ENCODE data around the gene GP1BA. TPM values are rescaled to one million over a fixed set of nuclear protein-coding genes. Genes with fewer than 3 reads are reported as not detected.

The GP1BA gene
- total RNA-seq = 0.10 TPM

DNA sequence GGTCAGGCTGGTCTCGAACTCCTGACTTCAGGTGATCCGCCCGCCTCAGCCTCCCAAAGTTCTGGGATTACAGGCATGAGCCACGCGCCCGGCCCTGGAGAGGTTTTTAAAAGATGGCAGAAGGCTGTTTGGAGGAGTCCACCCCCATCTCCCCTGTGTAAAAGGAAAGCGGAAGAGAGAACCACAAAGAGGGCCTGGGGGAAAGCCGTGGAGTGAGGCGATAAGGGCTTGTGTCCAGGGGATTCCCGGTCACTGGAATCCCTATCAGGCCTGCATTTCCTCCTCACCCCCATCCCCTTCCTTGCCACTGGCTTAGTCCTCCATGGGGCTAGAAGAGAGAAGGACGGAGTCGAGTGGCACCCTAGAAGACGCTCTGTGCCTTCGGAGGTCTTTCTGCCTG is at the start of gene GP1BA:
TSS of gene GP1BA (plus strand) at position 315 of the 400 bp plus-strand sequence. CDS start 328 bp downstream, outside the sequence.
- no peak for DNase-seq

DNA sequence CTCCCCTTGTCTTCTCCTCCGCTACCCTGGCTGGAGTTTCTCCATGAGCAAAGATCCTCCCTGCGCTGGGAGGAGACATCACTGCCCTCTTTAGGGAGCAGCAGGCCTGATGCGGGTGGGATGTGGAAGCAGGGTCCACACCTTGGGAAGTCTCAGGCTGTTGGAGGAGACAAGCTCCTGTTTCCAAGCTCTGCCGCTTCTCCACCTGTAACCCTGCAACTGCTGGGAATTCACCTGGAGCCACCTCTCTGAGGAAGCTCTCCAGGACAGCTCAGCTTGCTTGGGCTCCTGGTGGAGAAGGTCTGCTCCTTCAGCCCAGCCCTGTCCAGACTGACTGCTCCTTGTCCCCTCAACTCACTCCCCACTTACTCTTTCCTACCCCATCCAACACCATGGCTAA is 47.6 kb upstream of the GP1BA start:
- no peak for DNase-seq

DNA sequence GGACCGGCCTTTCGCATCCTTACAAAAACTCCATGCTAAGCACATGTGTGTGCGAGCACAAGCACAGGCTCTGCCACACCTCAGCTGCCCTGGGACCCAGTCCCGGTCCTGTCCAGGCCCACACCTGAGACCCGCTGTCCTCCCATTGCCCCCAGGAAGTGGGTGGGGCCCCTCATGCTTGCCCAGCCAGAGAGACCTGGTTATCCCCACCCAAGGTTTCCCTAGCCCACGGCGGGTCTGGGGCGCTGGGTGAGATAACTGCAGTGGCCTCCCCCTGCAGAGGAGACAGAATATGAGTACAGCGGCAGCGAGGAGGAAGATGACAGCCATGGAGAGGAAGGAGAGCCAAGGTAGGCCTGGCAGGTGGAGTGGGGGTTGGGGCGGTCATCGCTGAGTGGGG is 45.2 kb upstream of the GP1BA start:
- no peak for DNase-seq

DNA sequence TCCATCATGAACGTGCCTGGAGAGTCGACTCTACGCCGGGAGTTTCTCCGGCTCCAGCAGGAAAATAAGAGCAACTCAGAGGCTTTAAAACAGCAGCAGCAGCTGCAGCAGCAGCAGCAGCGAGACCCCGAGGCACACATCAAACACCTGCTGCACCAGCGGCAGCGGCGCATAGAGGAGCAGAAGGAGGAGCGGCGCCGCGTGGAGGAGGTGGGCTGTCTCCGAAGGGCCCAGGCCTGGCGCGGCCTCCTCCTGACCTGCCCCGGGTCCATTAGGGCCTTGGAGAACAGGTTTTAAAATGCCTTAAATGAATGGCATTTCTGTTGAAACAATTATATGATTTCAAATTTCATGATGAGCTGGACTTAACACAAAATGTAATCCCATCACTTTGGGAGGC is 44.5 kb upstream of the GP1BA start:
- no peak for DNase-seq

DNA sequence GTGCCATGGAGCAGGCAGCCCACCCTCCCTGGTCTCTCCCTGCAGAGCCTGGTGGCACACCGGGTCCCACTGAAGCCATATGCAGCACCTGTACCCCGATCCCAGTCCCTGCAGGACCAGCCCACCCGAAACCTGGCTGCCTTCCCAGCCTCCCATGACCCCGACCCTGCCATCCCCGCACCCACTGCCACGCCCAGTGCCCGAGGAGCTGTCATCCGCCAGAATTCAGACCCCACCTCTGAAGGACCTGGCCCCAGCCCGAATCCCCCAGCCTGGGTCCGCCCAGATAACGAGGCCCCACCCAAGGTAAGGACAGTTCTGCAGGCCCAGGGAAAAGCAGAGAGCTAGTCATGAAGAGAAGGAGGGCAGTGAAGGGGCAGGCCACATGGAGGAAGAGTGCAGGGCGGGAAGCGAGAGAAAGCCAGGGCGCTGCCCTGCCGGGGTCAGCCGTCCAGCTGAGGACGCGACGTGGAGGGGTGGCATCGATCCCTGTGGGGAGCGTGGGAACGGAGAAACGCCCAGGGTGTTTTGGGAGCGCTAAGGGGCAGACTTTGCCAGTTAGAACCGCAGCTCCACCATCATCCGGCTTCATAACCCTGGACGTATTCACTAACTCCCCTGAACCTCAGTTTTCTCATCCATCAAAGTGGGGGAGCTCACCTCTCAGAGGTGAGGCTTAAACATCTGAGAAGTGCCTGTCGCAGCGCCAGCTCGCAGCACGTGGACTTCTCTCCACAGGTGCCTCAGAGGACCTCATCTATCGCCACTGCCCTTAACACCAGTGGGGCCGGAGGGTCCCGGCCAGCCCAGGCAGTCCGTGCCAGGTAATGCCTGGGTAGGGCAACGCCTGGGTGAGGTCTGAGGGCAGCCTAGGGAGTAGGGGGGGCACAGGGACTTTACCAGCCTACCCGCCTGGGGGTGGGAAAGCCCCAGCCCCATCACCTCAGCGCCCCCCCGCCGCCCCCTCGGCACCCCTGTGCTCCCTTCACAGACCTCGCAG is 40.4 kb upstream of the GP1BA start:
- no peak for DNase-seq

DNA sequence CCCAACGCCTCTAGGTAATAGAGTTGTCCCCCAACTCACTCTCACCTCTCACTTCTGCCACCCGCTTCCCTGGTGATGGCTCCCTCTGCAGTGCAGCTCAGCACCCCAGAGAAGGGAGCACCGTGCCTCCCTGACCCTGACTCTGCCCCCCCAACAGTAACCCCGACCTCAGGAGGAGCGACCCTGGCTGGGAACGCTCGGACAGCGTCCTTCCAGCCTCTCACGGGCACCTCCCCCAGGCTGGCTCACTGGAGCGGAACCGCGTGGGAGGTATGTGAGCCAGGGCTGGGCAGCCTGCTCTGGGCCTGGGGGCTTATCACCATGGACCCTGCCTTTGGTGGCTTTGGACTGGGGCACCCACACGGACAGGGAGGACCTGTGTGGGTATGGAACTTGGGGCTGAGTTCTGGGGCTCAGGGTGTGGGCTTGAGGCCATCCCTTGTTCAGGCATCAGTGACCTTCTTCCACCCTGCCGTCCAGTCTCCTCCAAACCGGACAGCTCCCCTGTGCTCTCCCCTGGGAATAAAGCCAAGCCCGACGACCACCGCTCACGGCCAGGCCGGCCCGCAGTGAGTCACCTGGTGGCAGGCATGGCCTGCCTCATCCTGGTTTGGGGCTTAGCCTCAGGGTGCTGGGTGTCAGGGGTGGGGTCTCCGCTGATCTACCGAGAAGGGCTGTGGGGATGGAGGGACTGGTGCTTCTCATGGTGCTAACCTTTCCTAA is 39.4 kb upstream of the GP1BA start:
- no peak for DNase-seq

DNA sequence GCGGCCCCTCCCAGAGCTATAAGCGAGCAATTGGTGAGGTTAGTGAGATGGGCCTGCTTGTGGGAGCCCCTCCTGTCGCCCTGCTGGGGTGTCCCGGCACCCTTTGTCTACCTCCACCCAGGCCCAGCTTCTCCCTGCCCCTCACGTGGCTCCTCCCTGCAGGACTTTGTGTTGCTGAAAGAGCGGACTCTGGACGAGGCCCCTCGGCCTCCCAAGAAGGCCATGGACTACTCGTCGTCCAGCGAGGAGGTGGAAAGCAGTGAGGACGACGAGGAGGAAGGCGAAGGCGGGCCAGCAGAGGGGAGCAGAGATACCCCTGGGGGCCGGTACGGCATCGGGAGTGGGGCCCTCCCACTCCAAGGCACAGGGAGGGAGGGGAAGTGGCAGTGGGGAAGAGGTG is 38.8 kb upstream of the GP1BA start:
- DNase-seq = no peak

DNA sequence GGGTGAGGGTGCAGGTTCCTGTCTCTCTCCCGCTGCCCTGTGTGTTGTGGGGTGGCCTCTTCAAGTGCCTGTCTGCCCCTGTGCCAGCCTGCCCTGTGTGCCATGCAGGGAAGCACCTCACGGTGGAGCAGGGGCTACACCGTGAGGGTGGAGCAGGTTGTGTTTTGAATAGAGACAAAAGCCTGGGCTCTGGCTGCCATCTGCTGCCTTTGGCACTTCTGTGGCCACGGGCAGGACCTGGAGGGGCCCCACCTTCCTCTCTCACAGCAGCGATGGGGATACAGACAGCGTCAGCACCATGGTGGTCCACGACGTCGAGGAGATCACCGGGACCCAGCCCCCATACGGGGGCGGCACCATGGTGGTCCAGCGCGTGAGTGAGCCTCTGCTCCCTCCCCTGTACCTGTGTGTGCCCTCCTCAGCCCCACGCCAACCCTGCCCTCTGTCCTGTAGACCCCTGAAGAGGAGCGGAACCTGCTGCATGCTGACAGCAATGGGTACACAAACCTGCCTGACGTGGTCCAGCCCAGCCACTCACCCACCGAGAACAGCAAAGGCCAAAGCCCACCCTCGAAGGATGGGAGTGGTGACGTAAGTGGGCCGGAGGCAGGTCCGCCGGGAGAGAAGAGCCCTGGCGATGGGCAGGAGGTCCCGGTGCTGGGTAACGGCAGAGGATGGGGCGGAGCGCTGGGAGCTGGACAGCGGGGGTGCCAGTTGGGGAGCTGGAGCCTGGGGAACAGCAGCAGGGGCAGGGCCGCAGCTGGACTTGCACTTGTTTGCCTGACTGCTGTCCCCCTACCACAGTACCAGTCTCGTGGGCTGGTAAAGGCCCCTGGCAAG is 38.1 kb upstream of the GP1BA start:
- DNase-seq = no peak

DNA sequence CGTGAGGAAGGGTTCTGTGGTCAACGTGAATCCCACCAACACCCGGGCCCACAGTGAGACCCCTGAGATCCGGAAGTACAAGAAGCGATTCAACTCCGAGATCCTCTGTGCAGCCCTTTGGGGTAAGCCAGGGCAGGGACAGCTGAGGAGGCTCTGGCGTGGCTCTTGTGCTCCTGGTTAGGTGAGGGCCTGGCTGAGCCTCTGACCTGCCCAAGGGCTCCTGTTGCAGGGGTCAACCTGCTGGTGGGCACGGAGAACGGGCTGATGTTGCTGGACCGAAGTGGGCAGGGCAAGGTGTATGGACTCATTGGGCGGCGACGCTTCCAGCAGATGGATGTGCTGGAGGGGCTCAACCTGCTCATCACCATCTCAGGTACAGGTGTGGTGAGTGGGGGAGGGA is 37.0 kb upstream of the GP1BA start:
- no peak for DNase-seq

DNA sequence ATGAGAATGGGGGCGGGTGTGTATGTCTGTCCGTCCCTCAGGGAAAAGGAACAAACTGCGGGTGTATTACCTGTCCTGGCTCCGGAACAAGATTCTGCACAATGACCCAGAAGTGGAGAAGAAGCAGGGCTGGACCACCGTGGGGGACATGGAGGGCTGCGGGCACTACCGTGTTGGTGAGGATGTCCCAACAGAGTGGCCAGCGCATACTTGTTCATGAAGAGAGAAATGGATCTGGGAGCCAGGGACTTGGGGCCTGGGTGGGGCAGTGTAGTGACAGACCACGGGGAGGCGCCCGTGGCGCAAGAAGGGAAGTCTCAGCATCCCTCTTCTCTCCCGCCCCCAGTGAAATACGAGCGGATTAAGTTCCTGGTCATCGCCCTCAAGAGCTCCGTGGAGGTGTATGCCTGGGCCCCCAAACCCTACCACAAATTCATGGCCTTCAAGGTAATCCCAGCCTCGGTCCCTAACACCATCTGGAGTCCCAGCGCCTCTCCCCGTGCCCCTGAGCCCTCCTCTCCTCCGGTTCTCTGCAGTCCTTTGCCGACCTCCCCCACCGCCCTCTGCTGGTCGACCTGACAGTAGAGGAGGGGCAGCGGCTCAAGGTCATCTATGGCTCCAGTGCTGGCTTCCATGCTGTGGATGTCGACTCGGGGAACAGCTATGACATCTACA is 36.3 kb upstream of the GP1BA start:
- DNase-seq = no peak

DNA sequence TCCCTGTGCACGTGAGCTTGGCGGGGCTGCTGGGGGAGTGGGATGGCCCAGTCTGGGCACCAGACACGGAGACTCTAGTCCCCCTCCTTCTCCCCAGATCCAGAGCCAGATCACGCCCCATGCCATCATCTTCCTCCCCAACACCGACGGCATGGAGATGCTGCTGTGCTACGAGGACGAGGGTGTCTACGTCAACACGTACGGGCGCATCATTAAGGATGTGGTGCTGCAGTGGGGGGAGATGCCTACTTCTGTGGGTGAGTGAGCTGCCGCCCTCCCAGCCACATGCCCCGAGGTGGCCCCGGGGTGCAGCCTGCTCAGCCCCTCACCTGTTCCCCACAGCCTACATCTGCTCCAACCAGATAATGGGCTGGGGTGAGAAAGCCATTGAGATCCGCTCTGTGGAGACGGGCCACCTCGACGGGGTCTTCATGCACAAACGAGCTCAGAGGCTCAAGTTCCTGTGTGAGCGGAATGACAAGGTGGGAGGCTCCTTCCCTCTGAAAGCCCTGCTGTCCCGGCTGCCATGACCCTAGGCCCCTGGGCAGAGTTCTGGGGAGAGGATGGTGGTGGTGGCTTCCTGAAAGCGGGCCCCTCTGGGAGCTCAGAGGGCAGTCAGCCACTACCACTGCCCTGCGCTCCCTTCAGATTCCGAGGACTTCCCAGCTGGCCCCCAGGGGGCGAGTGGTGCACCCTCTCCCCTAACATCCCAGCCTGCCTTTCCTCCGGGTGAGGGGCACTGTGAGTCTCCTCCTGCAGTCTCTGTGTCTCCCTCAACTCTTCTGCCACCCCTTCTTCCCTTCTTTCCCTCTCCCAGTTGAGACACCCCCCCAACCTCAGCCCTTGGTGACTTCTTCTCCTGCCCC is 35.5 kb upstream of the GP1BA start:
- no peak for DNase-seq

DNA sequence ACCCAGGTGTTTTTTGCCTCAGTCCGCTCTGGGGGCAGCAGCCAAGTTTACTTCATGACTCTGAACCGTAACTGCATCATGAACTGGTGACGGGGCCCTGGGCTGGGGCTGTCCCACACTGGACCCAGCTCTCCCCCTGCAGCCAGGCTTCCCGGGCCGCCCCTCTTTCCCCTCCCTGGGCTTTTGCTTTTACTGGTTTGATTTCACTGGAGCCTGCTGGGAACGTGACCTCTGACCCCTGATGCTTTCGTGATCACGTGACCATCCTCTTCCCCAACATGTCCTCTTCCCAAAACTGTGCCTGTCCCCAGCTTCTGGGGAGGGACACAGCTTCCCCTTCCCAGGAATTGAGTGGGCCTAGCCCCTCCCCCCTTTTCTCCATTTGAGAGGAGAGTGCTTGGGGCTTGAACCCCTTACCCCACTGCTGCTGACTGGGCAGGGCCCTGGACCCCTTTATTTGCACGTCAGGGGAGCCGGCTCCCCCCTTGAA is 34.8 kb upstream of the GP1BA start:
- no peak for DNase-seq

DNA sequence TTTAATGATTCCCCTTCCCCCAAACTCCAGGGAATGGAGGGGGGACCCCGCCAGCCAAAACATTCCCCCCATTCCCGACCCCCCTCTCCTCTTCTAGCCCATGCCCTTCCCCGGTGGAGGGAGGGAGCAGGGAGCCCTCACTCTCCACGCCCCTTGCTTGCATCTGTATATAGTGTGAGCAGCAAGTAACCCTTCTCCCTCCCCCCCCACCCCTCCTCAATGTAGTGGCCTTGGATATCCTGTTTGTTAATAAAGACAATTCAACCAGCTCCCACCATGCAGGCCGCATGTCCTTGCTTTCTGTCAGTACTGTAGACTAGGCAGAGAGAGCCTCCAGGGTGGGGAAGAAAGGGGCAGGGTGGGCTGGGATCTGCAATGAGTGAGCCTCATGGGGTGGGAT is 34.3 kb upstream of the GP1BA start:
- no peak for DNase-seq

DNA sequence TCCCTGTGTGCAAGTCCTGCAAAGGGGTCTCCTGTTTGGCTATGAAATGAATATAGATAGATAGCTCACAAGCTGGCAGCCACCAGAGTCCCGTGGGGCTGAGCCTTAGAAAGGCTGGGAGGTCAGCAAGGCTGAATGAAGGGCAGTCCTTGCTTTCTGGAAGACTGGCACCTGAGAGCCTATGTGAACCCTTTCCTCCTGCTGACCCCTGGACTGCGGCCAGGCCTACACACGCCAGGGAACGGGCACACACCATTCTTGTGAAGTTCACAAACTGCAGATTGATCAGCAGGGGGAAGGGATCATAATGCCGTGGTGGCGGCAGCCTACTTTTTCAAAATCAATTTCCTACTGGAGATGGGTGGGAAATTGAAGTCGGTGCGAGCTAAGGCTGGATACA is 33.7 kb upstream of the GP1BA start:
- no peak for DNase-seq

DNA sequence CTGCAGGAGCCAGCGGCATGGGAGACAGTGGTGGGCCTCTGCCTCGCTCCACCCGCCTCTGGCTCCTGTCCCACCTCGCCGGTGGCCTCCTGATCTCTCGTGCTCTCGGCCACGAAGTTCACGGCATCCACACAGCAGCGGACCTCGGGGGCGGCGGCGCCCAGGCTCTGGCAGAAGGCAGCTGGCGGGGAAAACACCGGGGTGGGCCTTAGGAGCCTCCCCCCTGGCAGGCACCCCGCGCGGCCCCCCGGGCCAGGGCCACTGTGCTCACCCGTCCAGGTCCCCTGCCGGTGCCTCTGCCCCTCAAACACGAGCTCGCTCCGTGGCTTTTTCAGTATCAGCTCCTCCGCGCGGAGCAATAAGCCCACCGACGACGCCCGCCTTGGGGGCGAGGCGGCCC is 33.1 kb upstream of the GP1BA start:
- no peak for DNase-seq

DNA sequence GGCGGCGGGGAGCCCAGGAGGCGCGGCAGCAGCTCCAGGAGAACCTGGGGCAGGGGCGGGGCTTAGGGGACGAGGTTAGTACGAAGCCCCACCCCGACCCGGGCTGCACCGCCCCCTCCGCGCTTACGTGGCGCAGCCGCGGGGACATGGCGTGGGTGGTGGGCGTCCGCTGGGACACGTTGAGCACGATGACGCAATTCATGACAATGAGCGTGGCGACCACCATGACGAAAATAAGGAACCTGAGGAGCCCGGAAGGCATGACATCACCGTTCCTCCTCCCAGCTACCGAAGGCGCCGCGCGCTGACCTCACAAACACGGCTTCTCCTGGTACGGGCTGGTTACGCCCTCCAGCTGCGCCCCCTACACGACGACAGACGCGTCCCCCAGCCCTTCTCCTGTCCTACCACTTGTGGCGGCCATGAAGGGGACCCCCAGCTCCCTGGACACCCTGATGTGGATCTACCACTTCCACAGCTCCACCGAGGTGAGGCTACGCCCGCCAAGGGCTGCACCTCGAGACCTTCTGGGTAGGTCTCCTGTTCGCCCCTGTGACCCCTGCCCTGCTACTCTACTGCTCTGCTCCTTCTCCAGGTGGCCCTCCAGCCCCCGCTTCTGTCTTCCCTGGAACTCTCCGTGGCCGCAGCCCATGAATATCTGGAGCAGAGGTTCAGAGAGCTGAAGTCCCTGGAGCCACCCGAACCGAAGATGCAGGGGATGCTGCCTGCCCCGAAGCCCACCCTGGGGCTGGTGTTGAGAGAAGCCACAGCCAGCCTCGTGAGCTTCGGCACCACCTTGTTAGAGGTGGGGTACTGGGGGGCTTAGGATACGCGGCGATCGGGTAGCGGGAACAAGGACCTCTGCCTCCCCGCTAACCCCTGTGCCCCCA is 32.5 kb upstream of the GP1BA start, which contains the start of gene C17orf107:
TSS of gene C17orf107 (plus strand) at position 196 of the 890 bp plus-strand sequence. CDS start at position 423, 227 bp downstream.
- peak; percentile 69 for DNase-seq

DNA sequence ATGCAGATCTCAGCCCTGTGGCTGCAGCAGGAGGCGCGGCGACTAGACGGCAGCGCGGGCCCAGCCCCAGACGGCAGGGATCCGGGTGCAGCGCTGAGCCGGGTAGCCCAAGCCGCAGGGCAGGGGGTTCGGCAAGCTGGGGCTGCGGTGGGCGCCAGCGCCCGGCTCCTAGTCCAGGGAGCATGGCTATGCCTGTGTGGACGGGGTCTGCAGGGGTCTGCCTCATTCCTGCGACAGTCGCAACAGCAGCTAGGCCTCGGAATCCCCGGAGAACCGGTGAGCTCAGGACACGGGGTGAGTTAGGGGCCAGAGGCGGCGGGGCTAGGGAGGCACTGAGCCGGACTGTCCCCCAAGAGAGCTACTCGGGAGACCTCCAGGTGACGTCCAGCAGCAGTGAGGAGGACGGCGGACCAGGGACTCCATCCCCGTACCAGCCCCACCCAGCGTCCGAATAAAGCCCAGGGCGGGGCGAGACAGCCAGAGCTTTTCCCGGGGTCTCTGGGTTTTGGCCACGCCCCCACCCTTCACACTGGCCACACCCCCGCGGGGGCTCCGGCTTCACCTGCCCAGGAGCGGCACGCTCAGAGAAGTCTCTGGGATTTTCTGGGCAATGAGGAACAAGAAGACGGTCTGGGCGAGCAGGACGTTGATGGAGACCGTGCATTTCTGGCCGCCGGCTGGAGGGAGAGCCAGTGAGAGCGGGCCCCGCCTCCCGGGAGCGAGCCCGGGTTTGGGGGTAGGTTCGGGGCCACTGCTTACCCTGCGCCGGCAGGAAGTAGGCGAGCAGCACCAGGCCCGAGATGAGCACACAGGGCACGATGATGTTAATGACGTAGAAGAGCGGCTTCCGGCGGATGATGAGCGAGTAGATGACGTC is 31.6 kb upstream of the GP1BA start:
- peak; percentile 18 for DNase-seq

DNA sequence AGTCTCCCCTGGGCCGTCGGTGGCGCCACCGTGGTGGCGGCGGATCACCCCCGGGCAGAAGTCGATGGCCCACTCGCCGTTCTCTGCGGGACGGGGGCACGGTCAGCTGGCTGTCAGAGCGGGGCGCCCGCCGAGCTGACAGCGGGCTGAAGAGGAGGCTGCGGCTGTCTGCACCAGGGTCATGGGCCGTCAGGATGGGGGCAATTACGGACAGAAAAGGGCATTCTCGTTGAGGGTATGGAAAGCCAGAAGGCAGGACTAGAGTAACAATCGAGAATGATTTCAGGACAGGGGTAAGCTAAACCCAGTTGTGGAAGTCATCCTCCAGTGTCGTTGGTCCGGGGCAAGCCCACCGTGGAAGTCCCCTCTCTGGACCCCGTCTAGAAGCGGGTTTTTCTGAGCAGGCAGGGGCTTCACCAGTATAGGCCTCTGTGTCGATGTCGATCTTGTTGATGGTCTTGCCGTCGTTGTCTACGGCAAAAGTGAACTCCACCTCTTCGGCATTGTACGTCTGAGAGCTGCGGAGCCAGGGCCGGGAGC is 30.9 kb upstream of the GP1BA start:
- no peak for DNase-seq

All from skin of body (tissue), 2 donors.